K562 (cell line): ENCODE measurements around the gene SVIL. TPM values are rescaled to one million over a fixed set of nuclear protein-coding genes. Genes with fewer than 3 reads are reported as not detected.

ENCODE experiments used
- ATAC-seq: fragments of 200-7000 bp; cut with Tn5 transposase; 3 replicates; pipeline ENCODE4 v1.9.1; 2020; ENCODE audit warnings: moderate library complexity
- BruUV-seq: library from RNA; stranded (reverse); fragments of 400-500 nt; replicated peaks from 2 replicates; lab custom pipeline; 2021; lab: Mats Ljungman, UMichigan
- CTCF ChIA-PET: fragments of 300-600 bp; formaldehyde crosslinking; extraction: SDS; loops from one replicate; lab custom pipeline; 2021; ENCODE audit warnings: low intra/inter-chr PET ratio; lab: Yijun Ruan, JAX
- POLR2A ChIA-PET: fragments of 300-600, 350-650 bp; sonication (Branson Sonifier 250); formaldehyde crosslinking; extraction: SDS; loops from one replicate; lab custom pipeline; 2021; ENCODE audit warnings: antibody characterized with exemption, inconsistent platforms; lab: Yijun Ruan, JAX
- DNase-seq, 4 experiments: peaks; one replicate each; pipeline versions ENCODE4 v3.0.0 to v3.0.0-alpha.2; 2011 to 2018; ENCODE audit warnings: low spot score in 3 of 4, mixed read lengths in 3 of 4; ENCODE audit errors: extremely low read depth in 1 of 4
- FAIRE-seq: peaks from 2 replicates; lab custom pipeline; 2011; peaks lifted over from hg19 to GRCh38; lab: Jason Lieb, UNC
- H2AFZ ChIP-seq: 2 replicates; pipeline ENCODE4 v1.6.0; 2011; ENCODE audit warnings: low read depth, low read length, control low read depth, inconsistent platforms
- H3K27ac ChIP-seq: fragments of 200-600 bp; 3 replicates; pipeline ENCODE4 v1.8.0; 2011; ENCODE audit warnings: low read depth, mild to moderate bottlenecking, control low read depth, inconsistent platforms, low read length, moderate library complexity, mixed read lengths; ENCODE audit errors: extremely low read depth
- H3K27me3 ChIP-seq, 2 experiments: fragments of 300-600 bp in 1 of 2; 2 replicates in 1 of 2; 3 replicates in 1 of 2; pipeline versions ENCODE4 v1.6.0 to v1.8.0; 2011; ENCODE audit warnings: inconsistent platforms in 2 of 2, low read length in 2 of 2, mild to moderate bottlenecking in 1 of 2, mixed read lengths in 1 of 2, moderate library complexity in 1 of 2; ENCODE audit not compliant: control insufficient read depth in 2 of 2, insufficient read depth in 2 of 2
- H3K36me3 ChIP-seq: fragments of 300-600 bp; 3 replicates; pipeline ENCODE4 v1.8.0; 2011; ENCODE audit warnings: mild to moderate bottlenecking, low read length, inconsistent platforms; ENCODE audit not compliant: control insufficient read depth, insufficient read depth
- H3K4me1 ChIP-seq, 2 experiments: fragments of 200-600 bp in 1 of 2; replicated peaks in 1 of 2; 2 replicates in 1 of 2; 3 replicates in 1 of 2; pipeline versions ENCODE4 v1.5.1 to v1.8.0; 2011; ENCODE audit warnings: inconsistent platforms in 2 of 2, low read length in 2 of 2, mild to moderate bottlenecking in 1 of 2, mixed read lengths in 1 of 2, moderate library complexity in 1 of 2; ENCODE audit not compliant: control insufficient read depth in 2 of 2, insufficient read depth in 2 of 2
- H3K4me2 ChIP-seq: 2 replicates; pipeline ENCODE4 v1.6.1; 2011; ENCODE audit warnings: low read length, control low read depth, inconsistent platforms, mixed read lengths; ENCODE audit not compliant: insufficient read depth
- H3K4me3 ChIP-seq: fragments of 200-600 bp; sonication (generic), shearing (Covaris generic); 2 replicates; pipeline ENCODE4 v1.5.1; 2016; ENCODE audit warnings: control low read depth, inconsistent platforms
- H3K79me2 ChIP-seq: fragments of 200-600 bp; 3 replicates; pipeline ENCODE4 v1.8.0; 2011; ENCODE audit warnings: low read length, inconsistent platforms; ENCODE audit not compliant: control insufficient read depth, insufficient read depth
- H3K9ac ChIP-seq, 2 experiments: 2 replicates each; pipeline versions ENCODE4 v1.6.0 to v1.6.1; 2011; ENCODE audit warnings: low read depth in 2 of 2, low read length in 2 of 2, control low read depth in 1 of 2, inconsistent platforms in 1 of 2, mild to moderate bottlenecking in 1 of 2, mixed read lengths in 1 of 2; ENCODE audit not compliant: insufficient read depth in 1 of 2
- H3K9me1 ChIP-seq: one replicate; pipeline ENCODE4 v1.6.0; 2011; ENCODE audit warnings: inconsistent platforms, mild to moderate bottlenecking, low read length, moderate library complexity; ENCODE audit not compliant: control insufficient read depth, insufficient read depth
- H3K9me3 ChIP-seq: replicated peaks from 2 replicates; pipeline ENCODE4 v1.5.1; 2011; ENCODE audit warnings: low read depth, low read length, inconsistent platforms; ENCODE audit not compliant: control insufficient read depth, insufficient read depth
- H4K20me1 ChIP-seq: replicated peaks from 2 replicates; pipeline ENCODE4 v1.6.1; 2011; ENCODE audit warnings: low read length, inconsistent platforms, mixed read lengths; ENCODE audit not compliant: control insufficient read depth, insufficient read depth
- ARHGAP35 ChIP-seq: fragments of 450-650 bp; IDR thresholded peaks from 2 replicates; pipeline ENCODE4 v1.6.1; 2018; ENCODE audit not compliant: partially characterized antibody
- ARID2 ChIP-seq: fragments of 450-650 bp; IDR thresholded peaks from 2 replicates; pipeline ENCODE4 v1.6.1; 2017; ENCODE audit warnings: antibody characterized with exemption, mild to moderate bottlenecking
- E4F1 ChIP-seq: fragments of 250-450 bp; sonication (Bioruptor Pico); IDR thresholded peaks from 2 replicates; pipeline ENCODE4 v1.5.0; 2021; ENCODE audit warnings: mild to moderate bottlenecking, borderline replicate concordance
- ETV5 ChIP-seq: sonication (generic); formaldehyde crosslinking; IDR thresholded peaks from 2 replicates; pipeline ENCODE4 v1.4.0; 2020; ENCODE audit warnings: low read depth, mild to moderate bottlenecking, missing genetic modification reagents
- FOSL1 ChIP-seq: fragments of 200-800 bp; sonication (Bioruptor generic); conservative IDR thresholded peaks from 2 replicates; pipeline ENCODE4 v1.6.1; 2016; ENCODE audit warnings: missing genetic modification characterization, missing compliant biosample characterization
- HCFC1 ChIP-seq: IDR thresholded peaks from 2 replicates; pipeline ENCODE4 v1.6.1; 2012; ENCODE audit warnings: low read depth, low read length, improper control_type of control experiment
- NELFE ChIP-seq: IDR thresholded peaks from 2 replicates; pipeline ENCODE4 v1.6.1; 2011; ENCODE audit warnings: mild to moderate bottlenecking; ENCODE audit not compliant: insufficient read depth, insufficient read length
- PHB2 ChIP-seq: fragments of 450-650 bp; IDR thresholded peaks from 2 replicates; pipeline ENCODE4 v1.6.1; 2017; ENCODE audit warnings: low read depth
- POLR2B ChIP-seq: fragments of 450-650 bp; IDR thresholded peaks from 2 replicates; pipeline ENCODE4 v1.6.1; 2018; ENCODE audit warnings: low read depth; ENCODE audit not compliant: partially characterized antibody
- PRPF4 ChIP-seq: fragments of 200-400 bp; formaldehyde crosslinking; IDR thresholded peaks from one replicate; pipeline ENCODE4 v1.6.1; 2017; ENCODE audit warnings: low read length, low read depth, mild to moderate bottlenecking; ENCODE audit not compliant: insufficient read depth, poor library complexity, severe bottlenecking
- ZNF12 ChIP-seq: sonication (generic); formaldehyde crosslinking; IDR thresholded peaks from 2 replicates; pipeline ENCODE4 v1.4.0; 2020; ENCODE audit warnings: mild to moderate bottlenecking, missing genetic modification reagents
- ZNF318 ChIP-seq, 2 experiments: fragments of 450-650 bp; IDR thresholded peaks; 2 replicates each; pipeline ENCODE4 v1.6.1; 2016; ENCODE audit warnings: mild to moderate bottlenecking in 2 of 2, borderline replicate concordance in 1 of 2, low read depth in 1 of 2, moderate library complexity in 1 of 2
- ZSCAN32 ChIP-seq: fragments of 450-650 bp; formaldehyde crosslinking; IDR thresholded peaks from 2 replicates; pipeline ENCODE4 v1.4.0; 2020; ENCODE audit warnings: mild to moderate bottlenecking, moderate library complexity
- WGBS: fragments of 100-300 bp; shearing (Covaris generic); methylation state at CpG from one replicate; pipeline ENCODE4 v1.1.6; 2016; ENCODE audit warnings: low coverage, mixed read lengths; ENCODE audit not compliant: insufficient coverage; ENCODE audit errors: missing lambda C conversion rate; 5-methylcytosine and 5-hydroxymethylcytosine counted together
- in situ Hi-C: fragments of 300-500 bp; cut with MboI; formaldehyde crosslinking; loops from 4 replicates; pipeline ENCODE4 v1.15.0; 2018; ENCODE audit warnings: inconsistent platforms, mixed read lengths
- intact Hi-C: fragments of 100-400 bp; cut with micrococcal nuclease; formaldehyde crosslinking; loops from 2 replicates; pipeline ENCODE4 v1.14.2; 2022
- polyA plus RNA-seq, 8 experiments: library from polyadenylated mRNA; depleted of rRNA in 4 of 8; stranded (reverse) in 5 of 8; unstranded in 3 of 8; fragments of >200 nt; fragmentation: Nextera tagmentation in 2 of 8; fragmentation: Illumina TruSeq in 1 of 8; extraction: Ambion mirVana in 2 of 8; extraction: Trizol in 1 of 8; gene quantifications; 2 replicates each; pipeline versions ENCODE4 v1.2.1 to v1.2.3, GENCODE V29; 2011 to 2014; ENCODE audit warnings: inconsistent platforms in 1 of 8, missing spikeins in 1 of 8
- total RNA-seq, 7 experiments: library from RNA; depleted of rRNA in 6 of 7; stranded (reverse); fragments of >200 nt in 6 of 7; fragmentation: Illumina TruSeq in 2 of 7; extraction: Trizol in 2 of 7; gene quantifications; 2 replicates each; pipeline versions ENCODE4 v1.2.1 to v1.2.3, GENCODE V29; 2011 to 2021; ENCODE audit warnings: low replicate concordance in 1 of 7

Gene SVIL
- total and polyA plus RNA-seq, 9 of the 15 experiments (the other 6 are each of a cell fraction or from before 2014, with no cell fraction given), result under 0.01 to 0.18 (median 0.05) TPM; not detected in 3

GRCh38 chr10:29524720-29525119 lies 110.1 kb downstream of the SVIL start:
- ChIA-PET CTCF (no interaction called here), POLR2A (interaction anchor here (1.0 to 2.8 kb wide), 2 partner anchors 8 to 10 kb away, joined by 3 to 9 read pairs; no protein-coding TSS in a partner anchor)
- Histone ChIP-seq H3K79me2 (no peaks in the 10 kb centered on the region), H3K4me1 (no peaks in the 10 kb centered on the region), H3K27ac (no peak overlapping the region), H4K20me1 (no peaks in the 10 kb centered on the region), H3K4me3 (no peak overlapping the region), H3K36me3 (no peaks in the 10 kb centered on the region), H3K27me3 (peaks cover 29 to 40% of the 10 kb centered on the region in 2 experiments), H2AFZ (no peak overlapping the region), H3K9me1 (no peaks in the 10 kb centered on the region), H3K4me2 (no peak overlapping the region), H3K9me3 (no peaks in the 10 kb centered on the region), H3K9ac (no peak overlapping the region)
- ATAC-seq (no peak), DNase-seq (no peak), FAIRE-seq (no peak)
- 4% methylated on average over 9 of the region's 9 CpGs for WGBS
- in situ Hi-C loops (no loop called here), intact Hi-C loops (no loop called here)
- BruUV-seq, result no TSS peak
- no peak for TF ChIP-seq HCFC1
- no peak for TF ChIP-seq POLR2B
- TF ChIP-seq ZSCAN32 (CRISPR knock-in tag), result no peak
- no peak for TF ChIP-seq ARID2
- no peak for TF ChIP-seq NELFE
- no peak for TF ChIP-seq ZNF318 (IDR thresholded peaks at IDR 0.05; ENCODE audit: borderline replicate concordance in 1 of 2, low read depth in 1 of 2)
- no peak for TF ChIP-seq ETV5
- no peak for TF ChIP-seq PRPF4
- no peak for TF ChIP-seq ZNF12 (CRISPR knock-in tag)
- no peak for TF ChIP-seq FOSL1 (tag)
- no peak for TF ChIP-seq PHB2
- no peak for TF ChIP-seq ARHGAP35
- no peak for TF ChIP-seq E4F1
